ENCODE data around the gene CANT1. TPM values are rescaled to one million over a fixed set of nuclear protein-coding genes. Genes with fewer than 3 reads are reported as not detected.

The CANT1 gene
- total RNA-seq, 1 experiment from 2014 or later: 34.1 TPM

DNA sequence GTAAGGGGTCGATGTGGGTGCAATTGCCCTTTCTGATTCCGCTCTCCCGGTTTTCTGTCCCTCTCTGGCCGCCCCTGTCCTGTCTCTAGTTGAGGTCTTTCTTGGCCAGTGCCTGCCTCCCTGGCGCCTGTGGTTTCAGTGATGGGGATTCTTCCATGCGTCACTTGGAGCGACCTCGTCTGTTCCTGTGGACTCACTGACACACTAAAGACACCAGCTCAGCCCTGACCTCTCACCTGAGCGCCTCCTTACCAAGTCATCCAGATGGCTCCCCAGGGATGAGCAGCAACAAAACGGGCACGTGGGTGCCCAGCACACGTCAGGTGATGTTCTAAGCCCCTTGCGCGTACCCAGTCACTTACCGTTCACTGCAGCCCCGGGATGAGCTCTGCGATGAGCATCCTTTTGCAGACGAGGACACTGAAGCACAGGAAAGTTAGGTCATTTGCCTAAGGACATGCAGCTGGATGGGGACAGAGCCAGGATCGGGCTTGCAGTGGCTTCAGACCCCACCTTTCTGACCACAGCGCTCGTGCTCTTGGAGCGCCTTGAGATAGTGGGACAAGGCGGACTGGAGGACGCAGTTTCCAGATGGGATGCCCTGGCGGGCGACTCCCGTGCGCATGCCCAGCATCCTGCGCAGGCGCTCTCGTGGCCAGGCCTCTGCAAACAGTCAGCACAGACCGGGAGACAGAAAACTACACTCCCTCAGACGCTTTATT lies 18.4 kb downstream of the CANT1 start:
- POLR2A ChIA-PET: no interaction called here
- H3K36me3 Mint-ChIP-seq: peaks cover 17% of the 10 kb centered on the region
- DNase-seq (ENCODE audit: low spot score) (no peak), ATAC-seq (no peak)
- CTCF ChIA-PET: interaction anchor here (1.2 kb wide), 2 partner anchors 37 to 54 kb away, joined by 4 read pairs; no protein-coding TSS in a partner anchor
- TF ChIP-seq EMX1 (CRISPR knock-in tag; IDR thresholded peaks at IDR 0.05) (no peak), MXD4 (CRISPR knock-in tag; IDR thresholded peaks at IDR 0.05; ENCODE audit: borderline replicate concordance) (no peak), CREB1 (CRISPR knock-in tag; IDR thresholded peaks at IDR 0.05) (no peak)
- TF ChIP-seq, protein P1, sequence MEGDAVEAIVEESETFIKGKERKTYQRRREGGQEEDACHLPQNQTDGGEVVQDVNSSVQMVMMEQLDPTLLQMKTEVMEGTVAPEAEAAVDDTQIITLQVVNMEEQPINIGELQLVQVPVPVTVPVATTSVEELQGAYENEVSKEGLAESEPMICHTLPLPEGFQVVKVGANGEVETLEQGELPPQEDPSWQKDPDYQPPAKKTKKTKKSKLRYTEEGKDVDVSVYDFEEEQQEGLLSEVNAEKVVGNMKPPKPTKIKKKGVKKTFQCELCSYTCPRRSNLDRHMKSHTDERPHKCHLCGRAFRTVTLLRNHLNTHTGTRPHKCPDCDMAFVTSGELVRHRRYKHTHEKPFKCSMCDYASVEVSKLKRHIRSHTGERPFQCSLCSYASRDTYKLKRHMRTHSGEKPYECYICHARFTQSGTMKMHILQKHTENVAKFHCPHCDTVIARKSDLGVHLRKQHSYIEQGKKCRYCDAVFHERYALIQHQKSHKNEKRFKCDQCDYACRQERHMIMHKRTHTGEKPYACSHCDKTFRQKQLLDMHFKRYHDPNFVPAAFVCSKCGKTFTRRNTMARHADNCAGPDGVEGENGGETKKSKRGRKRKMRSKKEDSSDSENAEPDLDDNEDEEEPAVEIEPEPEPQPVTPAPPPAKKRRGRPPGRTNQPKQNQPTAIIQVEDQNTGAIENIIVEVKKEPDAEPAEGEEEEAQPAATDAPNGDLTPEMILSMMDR (IDR thresholded peaks at IDR 0.05): no peak
- TF ChIP-seq, protein P2, sequence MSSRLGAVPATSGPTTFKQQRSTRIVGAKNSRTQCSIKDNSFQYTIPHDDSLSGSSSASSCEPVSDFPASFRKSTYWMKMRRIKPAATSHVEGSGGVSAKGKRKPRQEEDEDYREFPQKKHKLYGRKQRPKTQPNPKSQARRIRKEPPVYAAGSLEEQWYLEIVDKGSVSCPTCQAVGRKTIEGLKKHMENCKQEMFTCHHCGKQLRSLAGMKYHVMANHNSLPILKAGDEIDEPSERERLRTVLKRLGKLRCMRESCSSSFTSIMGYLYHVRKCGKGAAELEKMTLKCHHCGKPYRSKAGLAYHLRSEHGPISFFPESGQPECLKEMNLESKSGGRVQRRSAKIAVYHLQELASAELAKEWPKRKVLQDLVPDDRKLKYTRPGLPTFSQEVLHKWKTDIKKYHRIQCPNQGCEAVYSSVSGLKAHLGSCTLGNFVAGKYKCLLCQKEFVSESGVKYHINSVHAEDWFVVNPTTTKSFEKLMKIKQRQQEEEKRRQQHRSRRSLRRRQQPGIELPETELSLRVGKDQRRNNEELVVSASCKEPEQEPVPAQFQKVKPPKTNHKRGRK (CRISPR knock-in tag; IDR thresholded peaks at IDR 0.05; ENCODE audit: borderline replicate concordance): no peak
- no peaks in the 10 kb centered on the region for H3K9me3 Mint-ChIP-seq
- no peaks in the 10 kb centered on the region; the same call in 1 of the 2 replicates for H3K27me3 Mint-ChIP-seq (ENCODE audit: low read depth)
- peaks cover 11% of the 10 kb centered on the region for H3K4me1 Mint-ChIP-seq
- no peak overlapping the region for H3K4me3 Mint-ChIP-seq
- no peak overlapping the region for H3K27ac Mint-ChIP-seq

DNA sequence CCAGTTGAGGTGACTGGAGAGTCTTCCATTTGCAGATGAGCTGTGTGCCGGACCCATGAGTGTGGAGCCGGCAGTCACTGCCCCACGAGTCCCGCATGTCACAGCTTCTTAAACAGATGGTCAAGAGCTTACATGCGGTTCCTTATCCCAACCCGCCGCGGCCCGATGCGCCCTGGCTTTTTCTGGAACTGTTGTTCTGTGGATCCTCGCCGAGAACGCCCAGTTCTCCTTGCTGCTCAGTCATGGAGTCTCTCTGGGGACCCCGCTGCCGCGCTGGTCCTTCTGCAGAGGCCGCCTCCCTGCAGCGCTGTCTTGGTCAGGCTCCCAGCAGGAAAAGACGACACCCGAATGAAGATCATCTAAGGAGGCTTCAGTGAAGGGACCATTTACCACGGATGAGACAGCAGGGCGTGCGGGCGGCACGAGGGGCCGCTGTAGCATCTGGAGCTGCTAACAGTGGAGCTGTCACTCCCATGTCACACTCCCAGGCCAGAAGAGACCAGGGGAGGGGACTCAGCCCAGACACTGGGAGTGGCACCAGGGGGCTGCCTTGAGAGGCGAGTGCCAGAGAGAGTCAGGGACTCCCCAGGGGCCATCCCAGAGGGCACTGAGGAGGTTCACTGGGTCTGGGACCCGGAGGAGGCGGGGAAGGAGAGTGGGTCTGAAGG lies 19.1 kb downstream of the CANT1 start:
- Mint-ChIP-seq H3K9me3 (no peaks in the 10 kb centered on the region), H3K4me3 (no peak overlapping the region), H3K27ac (no peak overlapping the region), H3K36me3 (peaks cover 13% of the 10 kb centered on the region), H3K4me1 (peaks cover 15% of the 10 kb centered on the region), H3K27me3 (ENCODE audit: low read depth) (no peaks in the 10 kb centered on the region; the same call in 1 of the 2 replicates)
- CTCF ChIA-PET: interaction anchor here (1.2 kb wide), 2 partner anchors 38 to 55 kb away, joined by 4 read pairs; no protein-coding TSS in a partner anchor
- TF ChIP-seq, protein P3, sequence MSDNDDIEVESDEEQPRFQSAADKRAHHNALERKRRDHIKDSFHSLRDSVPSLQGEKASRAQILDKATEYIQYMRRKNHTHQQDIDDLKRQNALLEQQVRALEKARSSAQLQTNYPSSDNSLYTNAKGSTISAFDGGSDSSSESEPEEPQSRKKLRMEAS (CRISPR knock-in tag; IDR thresholded peaks at IDR 0.05): no peak
- TF ChIP-seq ZNF423 (CRISPR knock-in tag; IDR thresholded peaks at IDR 0.05): no peak
- no peak for TF ChIP-seq MXD4 (CRISPR knock-in tag; IDR thresholded peaks at IDR 0.05; ENCODE audit: borderline replicate concordance)
- no peak for TF ChIP-seq NR3C1 (CRISPR knock-in tag; conservative IDR thresholded peaks at IDR 0.05; ENCODE audit: low read depth)
- TF ChIP-seq, protein P4, sequence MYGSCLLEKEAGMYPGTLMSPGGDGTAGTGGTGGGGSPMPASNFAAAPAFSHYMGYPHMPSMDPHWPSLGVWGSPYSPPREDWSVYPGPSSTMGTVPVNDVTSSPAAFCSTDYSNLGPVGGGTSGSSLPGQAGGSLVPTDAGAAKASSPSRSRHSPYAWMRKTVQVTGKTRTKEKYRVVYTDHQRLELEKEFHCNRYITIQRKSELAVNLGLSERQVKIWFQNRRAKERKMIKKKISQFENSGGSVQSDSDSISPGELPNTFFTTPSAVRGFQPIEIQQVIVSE (CRISPR knock-in tag; IDR thresholded peaks at IDR 0.05; ENCODE audit: borderline replicate concordance): no peak
- no peak for TF ChIP-seq TCF7 (CRISPR knock-in tag; IDR thresholded peaks at IDR 0.05; ENCODE audit: low read depth)
- TF ChIP-seq OVOL2 (CRISPR knock-in tag; IDR thresholded peaks at IDR 0.05; ENCODE audit: borderline replicate concordance): no peak
- DNase-seq (ENCODE audit: low spot score): no peak
- ATAC-seq: no peak
- POLR2A ChIA-PET: no interaction called here

DNA sequence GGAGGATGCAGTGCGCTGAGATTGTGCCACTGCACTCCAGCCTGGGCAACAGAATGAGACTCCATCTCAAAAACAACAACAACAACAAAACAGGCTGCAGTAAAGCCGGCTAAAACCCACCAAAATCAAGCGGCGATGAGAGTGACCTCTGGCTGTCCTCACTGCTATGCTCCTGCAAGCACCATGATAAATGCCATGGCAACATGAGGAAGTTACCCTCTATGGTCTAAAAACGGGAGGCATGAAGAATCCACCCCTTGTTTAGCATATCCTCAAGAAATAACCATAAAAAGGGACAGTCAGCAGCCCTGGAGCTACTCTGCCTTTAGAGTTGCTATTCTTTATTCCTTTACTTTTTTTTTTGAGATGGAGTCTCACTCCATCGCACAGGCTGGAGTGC lies 21.4 kb downstream of the CANT1 start:
- no peaks in the 10 kb centered on the region; the same call in 1 of the 2 replicates for H3K27me3 Mint-ChIP-seq (ENCODE audit: low read depth)
- ATAC-seq (no peak), DNase-seq (ENCODE audit: low spot score) (no peak)
- CTCF ChIA-PET: interaction anchor here (1.9 kb wide), 1 partner anchor 17 kb away, joined by 8 read pairs; no protein-coding TSS in a partner anchor
- no peak overlapping the region for H3K4me3 Mint-ChIP-seq
- TF ChIP-seq, protein P2 (CRISPR knock-in tag; IDR thresholded peaks at IDR 0.05; ENCODE audit: borderline replicate concordance): no peak
- TF ChIP-seq, protein P5, sequence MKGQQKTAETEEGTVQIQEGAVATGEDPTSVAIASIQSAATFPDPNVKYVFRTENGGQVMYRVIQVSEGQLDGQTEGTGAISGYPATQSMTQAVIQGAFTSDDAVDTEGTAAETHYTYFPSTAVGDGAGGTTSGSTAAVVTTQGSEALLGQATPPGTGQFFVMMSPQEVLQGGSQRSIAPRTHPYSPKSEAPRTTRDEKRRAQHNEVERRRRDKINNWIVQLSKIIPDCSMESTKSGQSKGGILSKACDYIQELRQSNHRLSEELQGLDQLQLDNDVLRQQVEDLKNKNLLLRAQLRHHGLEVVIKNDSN (CRISPR knock-in tag; IDR thresholded peaks at IDR 0.05): no peak
- POLR2A ChIA-PET: no interaction called here
- H3K4me1 Mint-ChIP-seq: peaks cover 15% of the 10 kb centered on the region
- no peak overlapping the region for H3K27ac Mint-ChIP-seq
- H3K36me3 Mint-ChIP-seq: peaks cover 7% of the 10 kb centered on the region
- H3K9me3 Mint-ChIP-seq: no peaks in the 10 kb centered on the region
